Endothelial cell of umbilical vein (primary cell): ENCODE data around the gene CLDN1. TPM values are rescaled to one million over a fixed set of nuclear protein-coding genes. Genes with fewer than 3 reads are reported as not detected.

ENCODE experiments used
- BruUV-seq: library from RNA; stranded (reverse); fragments of 400-500 nt; replicated peaks from 2 replicates; lab custom pipeline; 2021; lab: Mats Ljungman, UMichigan
- CTCF ChIA-PET: fragments of 300-600, 350-600 bp; sonication (Branson Sonifier 250); formaldehyde crosslinking; loops from one replicate; lab custom pipeline; 2021; ENCODE audit warnings: antibody characterized with exemption, inconsistent platforms; lab: Charles Lee
- POLR2A ChIA-PET: fragments of 300-600, 350-600 bp; sonication (Branson Sonifier 250); formaldehyde crosslinking; loops from one replicate; lab custom pipeline; 2021; ENCODE audit warnings: antibody characterized with exemption, inconsistent platforms; lab: Charles Lee
- DNase-seq: peaks from one replicate; pipeline ENCODE4 v3.0.0-alpha.2; 2011; ENCODE audit warnings: low read depth, low spot score
- FAIRE-seq: peaks from 2 replicates; lab custom pipeline; 2011; peaks lifted over from hg19 to GRCh38; lab: Jason Lieb, UNC
- H2AFZ ChIP-seq: 2 replicates; pipeline ENCODE4 v1.6.0; 2012; ENCODE audit warnings: low read depth, low read length, control low read depth, inconsistent platforms
- H3K27ac ChIP-seq: 2 replicates; pipeline ENCODE4 v1.5.1; 2011; ENCODE audit warnings: low read depth, mild to moderate bottlenecking, control low read depth, low read length, moderate library complexity; ENCODE audit not compliant: insufficient read depth
- H3K27me3 ChIP-seq, 2 experiments: 2 replicates each; pipeline versions ENCODE4 v1.6.0 to v1.6.1; 2011; ENCODE audit warnings: low read length in 2 of 2, mixed read lengths in 1 of 2; ENCODE audit not compliant: control insufficient read depth in 2 of 2, insufficient read depth in 2 of 2
- H3K36me3 ChIP-seq, 2 experiments: 2 replicates in 1 of 2; 3 replicates in 1 of 2; pipeline ENCODE4 v1.5.1; 2011; ENCODE audit warnings: low read length in 2 of 2, mild to moderate bottlenecking in 1 of 2, moderate library complexity in 1 of 2; ENCODE audit not compliant: control insufficient read depth in 2 of 2, insufficient read depth in 2 of 2; ENCODE audit errors: extremely low read depth in 1 of 2
- H3K4me1 ChIP-seq: 3 replicates; pipeline ENCODE4 v1.5.1; 2011; ENCODE audit warnings: mild to moderate bottlenecking, low read length; ENCODE audit not compliant: control insufficient read depth, insufficient read depth; ENCODE audit errors: extremely low read depth
- H3K4me2 ChIP-seq: 2 replicates; pipeline ENCODE4 v1.6.1; 2011; ENCODE audit warnings: low read length, control low read depth, mixed read lengths; ENCODE audit not compliant: insufficient read depth
- H3K4me3 ChIP-seq, 3 experiments: fragments of 200-600 bp in 1 of 3; sonication (generic), shearing (Covaris generic) in 1 of 3; replicated peaks in 1 of 3; 2 replicates each; pipeline ENCODE4 v1.5.1; 2011 to 2016; ENCODE audit warnings: control low read depth in 3 of 3, low read length in 3 of 3, mild to moderate bottlenecking in 2 of 3, inconsistent platforms in 1 of 3, low read depth in 1 of 3, moderate library complexity in 1 of 3; ENCODE audit not compliant: insufficient read depth in 1 of 3
- H3K79me2 ChIP-seq: 2 replicates; pipeline ENCODE4 v1.6.0; 2012; ENCODE audit warnings: low read length, inconsistent platforms; ENCODE audit not compliant: control insufficient read depth, insufficient read depth
- H3K9ac ChIP-seq: replicated peaks from 2 replicates; pipeline ENCODE3; 2011; ENCODE audit warnings: low read length, control low read depth; ENCODE audit not compliant: insufficient read depth; ENCODE audit errors: extremely low read depth
- H3K9me1 ChIP-seq: replicated peaks from 3 replicates; pipeline ENCODE4 v1.6.0; 2011; ENCODE audit warnings: mild to moderate bottlenecking, low read length; ENCODE audit not compliant: control insufficient read depth, insufficient read depth; ENCODE audit errors: extremely low read depth
- H3K9me3 ChIP-seq: replicated peaks from 2 replicates; pipeline ENCODE4 v1.5.1; 2012; ENCODE audit warnings: low read length, inconsistent platforms; ENCODE audit not compliant: control insufficient read depth, insufficient read depth
- H4K20me1 ChIP-seq: replicated peaks from 2 replicates; pipeline ENCODE3; 2011; ENCODE audit warnings: mild to moderate bottlenecking, low read length; ENCODE audit not compliant: control insufficient read depth, insufficient read depth; ENCODE audit errors: extremely low read depth
- CTCF ChIP-seq, 2 donors: IDR thresholded peaks; 1 replicate in 1 of 2; 2 replicates in 1 of 2; pipeline ENCODE4 v1.5.1; 2011; ENCODE audit warnings: low read length in 2 of 2, mild to moderate bottlenecking in 2 of 2, moderate library complexity in 2 of 2, control low read depth in 1 of 2, inconsistent platforms in 1 of 2, low read depth in 1 of 2; ENCODE audit not compliant: insufficient read depth in 1 of 2; ENCODE audit errors: extremely low read depth in 1 of 2
- EZH2 ChIP-seq: IDR thresholded peaks from 2 replicates; pipeline ENCODE4 v1.6.1; 2012; ENCODE audit warnings: borderline replicate concordance, low read depth, mild to moderate bottlenecking, moderate library complexity, low read length, inconsistent platforms; ENCODE audit not compliant: severe bottlenecking
- FOS ChIP-seq: IDR thresholded peaks from 2 replicates; pipeline ENCODE4 v1.6.1; 2011; ENCODE audit warnings: mild to moderate bottlenecking, low read length, moderate library complexity, borderline replicate concordance; ENCODE audit not compliant: insufficient read depth
- GATA2 ChIP-seq: IDR thresholded peaks from 2 replicates; pipeline ENCODE4 v1.7.0; 2011; ENCODE audit warnings: low read depth, mild to moderate bottlenecking, moderate library complexity, mixed read lengths, low read length; ENCODE audit not compliant: insufficient read length, insufficient read depth
- JUN ChIP-seq: IDR thresholded peaks from 2 replicates; pipeline ENCODE4 v1.6.1; 2011; ENCODE audit warnings: borderline replicate concordance, low read depth; ENCODE audit not compliant: insufficient read length, insufficient read depth
- MAX ChIP-seq: IDR thresholded peaks from 2 replicates; pipeline ENCODE4 v1.6.1; 2011; ENCODE audit not compliant: insufficient read depth, insufficient read length
- MYC ChIP-seq: IDR thresholded peaks from one replicate; pipeline ENCODE4 v1.6.1; 2011; ENCODE audit warnings: mild to moderate bottlenecking, low read depth, low read length
- POLR2A ChIP-seq: IDR thresholded peaks from 2 replicates; pipeline ENCODE4 v1.6.1; 2012; ENCODE audit warnings: low read depth, mild to moderate bottlenecking, control low read depth, low read length
- POLR2AphosphoS5 ChIP-seq: IDR thresholded peaks from 2 replicates; pipeline ENCODE4 v1.6.1; 2012; ENCODE audit warnings: low read depth, mild to moderate bottlenecking, control low read depth, low read length, moderate library complexity; ENCODE audit not compliant: insufficient read depth
- dilution Hi-C: fragments of 300-500 bp; cut with MboI; formaldehyde crosslinking; loops from one replicate; pipeline ENCODE4 v1.15.0; 2019; ENCODE audit warnings: low sequenced_read_pairs; ENCODE audit not compliant: extremely low pct_ligation_motif_present
- intact Hi-C: fragments of 100-400 bp; cut with micrococcal nuclease; formaldehyde crosslinking; loops from one replicate; pipeline ENCODE4 v1.10.0; 2022
- polyA plus RNA-seq, 4 experiments: library from polyadenylated mRNA; depleted of rRNA in 3 of 4; stranded (reverse) in 3 of 4; unstranded in 1 of 4; fragments of >200 nt; gene quantifications; 2 replicates each; pipeline versions ENCODE4 v1.2.1 to v1.2.3, GENCODE V29; 2011 to 2012; ENCODE audit warnings: missing spikeins in 1 of 4
- total RNA-seq: library from RNA; stranded (reverse); gene quantifications from 2 replicates; pipeline ENCODE4 v1.2.3, GENCODE V29; 2021

Gene CLDN1
- total and polyA plus RNA-seq, 2 donors (not counting 3 experiments of a cell fraction or from before 2014, with no cell fraction given), result 0.27 to 0.32 TPM

GRCh38 chr3:190261740-190262139 is 60.5 kb downstream of the CLDN1 start:
- H3K4me1 ChIP-seq, result no peaks in the 10 kb centered on the region
- H3K27ac ChIP-seq, result no peak overlapping the region
- dilution Hi-C loops (no loop called here), intact Hi-C loops (no loop called here)
- POLR2A ChIA-PET, result no interaction called here
- H4K20me1 ChIP-seq, result no peaks in the 10 kb centered on the region
- no peak overlapping the region for H3K4me2 ChIP-seq
- H3K9ac ChIP-seq, result no peak overlapping the region
- no peak overlapping the region for H2AFZ ChIP-seq
- no peak for FAIRE-seq
- no peaks in the 10 kb centered on the region for H3K27me3 ChIP-seq
- DNase-seq, result no peak
- no peak overlapping the region for H3K4me3 ChIP-seq
- no peaks in the 10 kb centered on the region for H3K36me3 ChIP-seq
- BruUV-seq, result no TSS peak
- H3K79me2 ChIP-seq, result no peaks in the 10 kb centered on the region
- no peak for TF ChIP-seq POLR2A
- no peak for TF ChIP-seq FOS
- TF ChIP-seq GATA2, result no peak
- no peak for TF ChIP-seq EZH2
- TF ChIP-seq JUN, result no peak
- TF ChIP-seq POLR2AphosphoS5, result no peak
- no peak for TF ChIP-seq MYC
- TF ChIP-seq MAX, result no peak
- TF ChIP-seq CTCF (IDR thresholded peaks at IDR 0.05; ENCODE audit: extremely low read depth in 1 of 2, insufficient read depth in 1 of 2, low read depth in 1 of 2, low read length in 2 of 2), result no peak
- CTCF ChIA-PET, result interaction anchor here (3.0 kb wide), 1 partner anchor 163 kb away, joined by 8 read pairs; no protein-coding TSS in a partner anchor
- H3K9me3 ChIP-seq, result no peaks in the 10 kb centered on the region
- no peaks in the 10 kb centered on the region for H3K9me1 ChIP-seq
